ENCODE results near the gene HTR6. TPM values are rescaled to one million over a fixed set of nuclear protein-coding genes. Genes with fewer than 3 reads are reported as not detected.

Gene HTR6
- total RNA-seq (2021; ENCODE audit: unreplicated experiment) (0.57 TPM), Bru-seq, nascent RNA (percentile 36 among the genes with signal in this experiment), BruChase-seq, experiment 1, labeled RNA remaining after a 6-hour chase (percentile 31 among the genes with signal in this experiment), BruChase-seq, experiment 2, labeled RNA remaining after a 2-hour chase (percentile 33 among the genes with signal in this experiment)
- polyA plus RNA-seq (2012): 0.60 and 0.72 TPM in 2 replicates
- long read RNA-seq: 0 reads

DNA sequence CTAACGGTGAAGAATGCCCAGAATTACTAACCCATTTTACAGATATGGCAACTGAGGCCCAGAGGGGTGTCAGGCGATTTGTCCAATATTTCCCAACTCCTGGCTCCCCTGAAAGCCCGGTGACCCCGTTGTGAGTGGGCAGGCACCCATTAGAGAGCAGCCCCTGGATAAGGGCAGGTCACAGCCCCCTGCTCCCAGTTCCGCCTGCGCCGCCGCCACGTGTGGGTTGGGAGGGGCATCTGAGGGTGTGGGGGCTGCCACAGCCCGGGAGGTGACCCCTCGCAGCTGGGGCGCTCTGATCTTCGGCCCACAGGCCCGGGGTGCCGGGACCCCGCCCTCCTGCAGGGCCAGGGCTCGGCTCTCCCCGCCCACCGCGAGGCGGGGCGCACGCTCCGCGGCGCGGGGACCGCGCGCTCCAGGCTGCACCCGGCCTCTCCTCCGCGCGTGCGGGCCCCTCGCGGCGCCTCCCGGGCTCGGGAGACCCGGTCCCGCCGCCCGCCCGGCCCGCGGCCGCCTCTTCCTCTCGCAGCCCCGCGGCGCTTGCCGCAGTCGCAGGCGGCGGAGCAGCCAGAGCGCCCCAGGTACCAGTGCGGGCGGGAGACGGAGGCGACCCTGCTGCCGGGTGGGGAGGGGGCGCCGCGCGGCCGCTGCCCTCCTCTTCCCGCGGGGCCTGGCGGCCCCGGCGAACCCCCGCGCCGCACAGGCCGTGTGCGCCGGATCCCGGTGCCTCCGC, at the start of gene HTR6:
Gene HTR6 (plus strand): TSS at position 423 of the 733 bp plus-strand sequence. CDS start 879 bp downstream, outside the sequence.
- peak; percentile 48 for ATAC-seq
- Histone ChIP-seq H4K20me1 (ENCODE audit: insufficient read depth) (no peaks in the 10 kb centered on the region), H3K9ac (ENCODE audit: low read length) (peak within 1 kb of the TSS; percentile 36; the same call in 1 of the 2 replicates), H3K36me3 (ENCODE audit: control insufficient read depth in 1 of 2, insufficient read depth in 2 of 2, low read length in 2 of 2) (no peaks in the 10 kb centered on the region), H3K4me3 (replicated peaks in 1 of 2; ENCODE audit: low read depth in 1 of 2, low read length in 2 of 2) (peak within 1 kb of the TSS; percentile 30 to 51), H2AFZ (ENCODE audit: low read depth, low read length, poor library complexity, severe bottlenecking) (no peak within 1 kb of the TSS), H3K79me2 (ENCODE audit: insufficient read depth, low read length) (no peaks in the 10 kb centered on the region), H3K9me2 (ENCODE audit: insufficient read depth) (no peaks in the 10 kb centered on the region), H3K4me2 (ENCODE audit: low read length) (peak within 1 kb of the TSS; percentile 69), H3K27ac (ENCODE audit: low read depth, low read length) (peak within 1 kb of the TSS; percentile 32; the same call in 1 of the 2 replicates), H3K27me3 (ENCODE audit: insufficient read depth, low read length) (no peaks in the 10 kb centered on the region), H3K4me1 (ENCODE audit: control insufficient read depth in 1 of 2, insufficient read depth in 2 of 2, low read length in 2 of 2) (peaks cover 0 to 1% of the 10 kb centered on the region in 2 experiments; a peak in 2 of 4 replicates), H3K9me3 (ENCODE audit: control insufficient read depth in 1 of 2, insufficient read depth in 1 of 2, low read depth in 1 of 2, low read length in 2 of 2) (no peaks in the 10 kb centered on the region)
- ChIA-PET RAD21 (ENCODE audit: low non-redundant PET in 1 of 2, low total read pairs in 2 of 2, uncharacterized antibody in 2 of 2, unreplicated experiment in 2 of 2) (no interaction called here), POLR2A (no interaction called here), CTCF (interaction anchor here (0.6 to 4.8 kb wide), 2 partner anchors 16 to 39 kb away, joined by 3 to 70 read pairs; no protein-coding TSS in a partner anchor)
- no TSS peak for BruUV-seq (replicated peaks)
- TF ChIP-seq FOSL1 (IDR thresholded peaks at IDR 0.05; ENCODE audit: low read depth) (no peak), RAD21 (IDR thresholded peaks at IDR 0.05; ENCODE audit: low read depth) (no peak), CEBPB (IDR thresholded peaks at IDR 0.05; ENCODE audit: low read depth) (no peak), YY1 (IDR thresholded peaks at IDR 0.05; ENCODE audit: extremely low read depth, insufficient replicate concordance, low read depth, low read length) (no peak), ELF1 (IDR thresholded peaks at IDR 0.05; ENCODE audit: borderline replicate concordance, low read depth) (no peak), SRF (IDR thresholded peaks at IDR 0.05; ENCODE audit: low read depth) (no peak), POLR2AphosphoS5 (IDR thresholded peaks at IDR 0.05; ENCODE audit: low read depth, low read length) (no peak), SIN3A (IDR thresholded peaks at IDR 0.05; ENCODE audit: low read depth) (no peak), SP1 (IDR thresholded peaks at IDR 0.05; ENCODE audit: low read depth) (no peak), ZNF274 (IDR thresholded peaks at IDR 0.05; ENCODE audit: low read depth, low read length) (no peak), EZH2 (IDR thresholded peaks at IDR 0.05) (no peak), CBX3 (IDR thresholded peaks at IDR 0.05; ENCODE audit: low read depth) (no peak), EGR1 (IDR thresholded peaks at IDR 0.05; ENCODE audit: low read depth) (no peak), JUND (IDR thresholded peaks at IDR 0.05) (no peak)
- TF ChIP-seq, protein P1, sequence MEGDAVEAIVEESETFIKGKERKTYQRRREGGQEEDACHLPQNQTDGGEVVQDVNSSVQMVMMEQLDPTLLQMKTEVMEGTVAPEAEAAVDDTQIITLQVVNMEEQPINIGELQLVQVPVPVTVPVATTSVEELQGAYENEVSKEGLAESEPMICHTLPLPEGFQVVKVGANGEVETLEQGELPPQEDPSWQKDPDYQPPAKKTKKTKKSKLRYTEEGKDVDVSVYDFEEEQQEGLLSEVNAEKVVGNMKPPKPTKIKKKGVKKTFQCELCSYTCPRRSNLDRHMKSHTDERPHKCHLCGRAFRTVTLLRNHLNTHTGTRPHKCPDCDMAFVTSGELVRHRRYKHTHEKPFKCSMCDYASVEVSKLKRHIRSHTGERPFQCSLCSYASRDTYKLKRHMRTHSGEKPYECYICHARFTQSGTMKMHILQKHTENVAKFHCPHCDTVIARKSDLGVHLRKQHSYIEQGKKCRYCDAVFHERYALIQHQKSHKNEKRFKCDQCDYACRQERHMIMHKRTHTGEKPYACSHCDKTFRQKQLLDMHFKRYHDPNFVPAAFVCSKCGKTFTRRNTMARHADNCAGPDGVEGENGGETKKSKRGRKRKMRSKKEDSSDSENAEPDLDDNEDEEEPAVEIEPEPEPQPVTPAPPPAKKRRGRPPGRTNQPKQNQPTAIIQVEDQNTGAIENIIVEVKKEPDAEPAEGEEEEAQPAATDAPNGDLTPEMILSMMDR (IDR thresholded peaks at IDR 0.05 in 2 of 3, conservative IDR thresholded peaks at IDR 0.05 in 1 of 3; ENCODE audit: borderline replicate concordance in 1 of 3, insufficient read depth in 1 of 3, low read depth in 2 of 3, low read length in 2 of 3): no peak
- TF ChIP-seq, protein P2, sequence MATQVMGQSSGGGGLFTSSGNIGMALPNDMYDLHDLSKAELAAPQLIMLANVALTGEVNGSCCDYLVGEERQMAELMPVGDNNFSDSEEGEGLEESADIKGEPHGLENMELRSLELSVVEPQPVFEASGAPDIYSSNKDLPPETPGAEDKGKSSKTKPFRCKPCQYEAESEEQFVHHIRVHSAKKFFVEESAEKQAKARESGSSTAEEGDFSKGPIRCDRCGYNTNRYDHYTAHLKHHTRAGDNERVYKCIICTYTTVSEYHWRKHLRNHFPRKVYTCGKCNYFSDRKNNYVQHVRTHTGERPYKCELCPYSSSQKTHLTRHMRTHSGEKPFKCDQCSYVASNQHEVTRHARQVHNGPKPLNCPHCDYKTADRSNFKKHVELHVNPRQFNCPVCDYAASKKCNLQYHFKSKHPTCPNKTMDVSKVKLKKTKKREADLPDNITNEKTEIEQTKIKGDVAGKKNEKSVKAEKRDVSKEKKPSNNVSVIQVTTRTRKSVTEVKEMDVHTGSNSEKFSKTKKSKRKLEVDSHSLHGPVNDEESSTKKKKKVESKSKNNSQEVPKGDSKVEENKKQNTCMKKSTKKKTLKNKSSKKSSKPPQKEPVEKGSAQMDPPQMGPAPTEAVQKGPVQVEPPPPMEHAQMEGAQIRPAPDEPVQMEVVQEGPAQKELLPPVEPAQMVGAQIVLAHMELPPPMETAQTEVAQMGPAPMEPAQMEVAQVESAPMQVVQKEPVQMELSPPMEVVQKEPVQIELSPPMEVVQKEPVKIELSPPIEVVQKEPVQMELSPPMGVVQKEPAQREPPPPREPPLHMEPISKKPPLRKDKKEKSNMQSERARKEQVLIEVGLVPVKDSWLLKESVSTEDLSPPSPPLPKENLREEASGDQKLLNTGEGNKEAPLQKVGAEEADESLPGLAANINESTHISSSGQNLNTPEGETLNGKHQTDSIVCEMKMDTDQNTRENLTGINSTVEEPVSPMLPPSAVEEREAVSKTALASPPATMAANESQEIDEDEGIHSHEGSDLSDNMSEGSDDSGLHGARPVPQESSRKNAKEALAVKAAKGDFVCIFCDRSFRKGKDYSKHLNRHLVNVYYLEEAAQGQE (IDR thresholded peaks at IDR 0.05; ENCODE audit: low read depth): no peak
- TF ChIP-seq, protein P3, sequence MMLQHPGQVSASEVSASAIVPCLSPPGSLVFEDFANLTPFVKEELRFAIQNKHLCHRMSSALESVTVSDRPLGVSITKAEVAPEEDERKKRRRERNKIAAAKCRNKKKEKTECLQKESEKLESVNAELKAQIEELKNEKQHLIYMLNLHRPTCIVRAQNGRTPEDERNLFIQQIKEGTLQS (IDR thresholded peaks at IDR 0.05): no peak
- intact Hi-C loops (cut with micrococcal nuclease): loop anchor here (5.0 kb wide), 3 partner anchors 38 to 488 kb away; no protein-coding TSS in a partner anchor
- DNase-seq (ENCODE audit: low read depth, low spot score): no peak
